H4 (cell line): Measurements from ENCODE around the gene NCOA4. TPM values are rescaled to one million over a fixed set of nuclear protein-coding genes. Genes with fewer than 3 reads are reported as not detected.
"Not testable (repeated sequence)": the region's sequence is repeated elsewhere in the genome, so short reads cannot be mapped to it uniquely, and the experiment has no call there.

Experiments used
- DNase-seq: peaks from one replicate; pipeline ENCODE4 v3.0.0-alpha.2; 2015; ENCODE audit warnings: low spot score
- total RNA-seq: library from RNA; depleted of rRNA; stranded (reverse); fragments of >200 nt; shearing (Covaris generic); gene quantifications from 2 replicates; pipeline ENCODE4 v1.2.3, GENCODE V29; 2014

NCOA4 gene
- total RNA-seq, 1 experiment from 2014 or later: 185 TPM

GRCh38 chr10:46052791-46053375 lies 22.5 kb upstream of the NCOA4 start:
- DNase-seq: no peak

DNA sequence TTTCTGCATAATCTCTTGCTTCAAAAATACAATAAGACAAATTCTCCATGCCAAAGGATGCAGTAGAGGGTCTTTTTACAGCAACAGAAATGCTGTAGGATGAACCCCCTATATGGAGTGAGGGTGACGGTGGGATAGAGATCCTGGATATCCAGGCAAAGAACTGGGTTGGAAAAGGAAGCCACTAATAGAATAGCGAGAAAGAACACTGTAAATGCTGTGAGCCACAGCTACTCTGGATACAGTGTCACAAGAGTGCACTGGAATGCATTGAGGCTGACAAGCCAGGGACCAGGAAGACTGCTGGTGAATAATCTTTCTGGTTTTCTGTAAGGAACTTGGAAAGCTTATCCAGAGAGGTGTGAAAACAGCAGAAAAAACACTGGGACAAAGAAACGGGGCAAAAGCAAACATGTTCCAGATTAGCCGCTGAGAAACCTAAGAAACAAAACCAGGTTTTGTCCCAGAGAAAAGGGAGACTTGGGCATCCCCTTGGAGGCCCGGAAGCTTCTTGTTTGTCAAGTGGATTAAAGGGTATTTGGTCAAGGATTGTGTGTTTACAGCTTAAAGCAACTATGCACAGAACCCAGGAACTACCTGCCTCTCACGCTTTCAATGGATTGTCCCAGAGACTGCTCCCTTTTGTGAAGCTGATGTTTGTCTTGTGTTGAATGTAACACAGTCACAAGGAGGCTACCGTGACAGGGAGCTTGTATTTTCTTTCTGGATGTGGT lies 21.8 kb upstream of the NCOA4 start:
- no peak for DNase-seq

- DNase-seq: no peak
Measured at GRCh38 chr10:46050941-46051623, 20.7 kb upstream of the NCOA4 start.

- DNase-seq: not testable (repeated sequence)
Measured at GRCh38 chr10:46049497-46049831, 19.0 kb upstream of the NCOA4 start.

DNA sequence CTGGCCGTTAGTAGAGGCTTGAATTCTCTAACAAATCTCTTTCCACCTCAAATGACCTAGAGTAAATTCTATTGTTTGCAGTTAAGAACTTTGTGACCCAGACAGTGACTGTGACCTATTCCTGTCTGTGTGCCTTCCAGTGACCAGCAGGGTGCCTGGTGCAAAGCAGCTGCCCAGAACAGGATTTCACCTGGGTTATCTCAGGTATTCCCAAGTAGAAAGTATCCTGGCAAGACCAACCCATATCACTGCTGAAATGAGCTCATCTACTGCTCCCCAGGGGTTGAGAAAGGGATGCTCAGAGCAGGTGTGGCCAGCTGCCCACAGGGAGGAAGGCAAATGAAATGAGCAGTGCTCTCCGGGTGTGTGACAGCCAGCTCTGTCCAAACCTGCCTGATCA lies 17.7 kb upstream of the NCOA4 start:
- no peak for DNase-seq

- no peak for DNase-seq
Measured at GRCh38 chr10:46046261-46046660, 15.8 kb upstream of the NCOA4 start, which contains the start of gene MSMB. Gene MSMB (minus strand): TSS chr10:46046269. CDS start chr10:46046237, 32 bp downstream.

- no peak for DNase-seq
Measured at GRCh38 chr10:46042527-46042926, 12.1 kb upstream of the NCOA4 start.

DNA sequence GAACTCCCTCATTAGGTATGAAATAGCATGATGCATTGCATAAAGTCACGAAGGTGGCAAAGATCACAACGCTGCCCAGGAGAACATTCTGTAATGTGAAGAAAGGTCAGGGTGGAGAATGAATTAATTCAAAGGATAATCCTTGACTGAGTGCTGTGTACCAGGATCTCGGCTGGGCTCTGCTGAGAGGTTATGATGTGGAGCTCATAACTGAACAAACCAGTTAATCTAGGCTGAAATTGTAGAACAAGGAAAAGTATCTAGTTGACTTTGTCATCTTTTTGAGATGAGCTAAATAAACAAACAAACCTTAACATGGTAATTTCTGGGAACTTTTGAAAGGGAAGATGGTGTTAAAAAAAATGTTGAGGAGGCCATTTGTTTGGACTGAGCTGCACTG lies 9.6 kb upstream of the NCOA4 start:
- DNase-seq: no peak

GRCh38 chr10:46037107-46037825 lies 6.8 kb upstream of the NCOA4 start:
- DNase-seq: no peak

DNA sequence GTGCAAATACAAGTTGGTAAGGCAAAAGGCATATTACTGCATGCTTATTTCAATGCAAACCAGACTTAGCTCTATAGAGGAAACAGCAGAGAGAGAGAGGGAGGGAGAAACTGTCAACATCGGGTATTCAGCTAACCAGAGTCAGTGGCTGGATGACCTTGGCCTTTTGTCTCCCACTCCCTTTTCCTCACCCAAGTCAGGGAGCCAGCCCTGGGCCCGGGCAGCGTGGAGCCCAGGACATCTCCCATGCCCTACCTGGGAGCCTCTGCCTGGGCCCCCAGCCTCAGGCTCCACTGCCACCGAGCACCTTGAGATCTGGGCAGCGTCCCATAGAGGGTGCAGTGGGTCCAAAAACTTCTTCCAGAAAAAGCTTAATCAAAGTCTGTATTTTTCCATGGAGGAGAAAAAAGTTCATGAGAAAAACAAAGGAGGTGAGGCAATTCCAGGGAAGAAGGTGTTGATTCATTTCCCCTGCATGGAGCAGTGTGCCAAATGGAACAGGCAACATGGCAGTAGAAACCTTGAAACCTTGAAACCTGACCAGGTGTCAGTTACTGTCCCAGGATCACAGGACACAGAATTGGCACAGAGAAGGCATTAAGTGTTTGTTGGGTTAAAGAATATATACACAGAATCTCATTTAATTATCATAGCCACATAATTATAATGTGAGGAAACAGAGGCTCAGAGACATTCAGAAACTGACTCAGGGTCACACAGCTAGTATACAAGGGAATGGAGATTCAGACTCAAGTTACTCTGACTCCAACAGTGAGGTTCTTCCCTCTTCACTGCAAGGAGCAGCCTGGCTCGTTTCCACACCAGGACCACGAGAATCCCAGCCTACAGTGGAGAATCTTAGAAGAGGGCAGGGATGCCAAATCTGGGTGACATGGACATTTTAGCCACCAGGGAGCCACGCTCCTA lies 5.8 kb upstream of the NCOA4 start:
- DNase-seq: no peak

GRCh38 chr10:46033602-46034011 lies 3.2 kb upstream of the NCOA4 start:
- peak; percentile 82 for DNase-seq

DNA sequence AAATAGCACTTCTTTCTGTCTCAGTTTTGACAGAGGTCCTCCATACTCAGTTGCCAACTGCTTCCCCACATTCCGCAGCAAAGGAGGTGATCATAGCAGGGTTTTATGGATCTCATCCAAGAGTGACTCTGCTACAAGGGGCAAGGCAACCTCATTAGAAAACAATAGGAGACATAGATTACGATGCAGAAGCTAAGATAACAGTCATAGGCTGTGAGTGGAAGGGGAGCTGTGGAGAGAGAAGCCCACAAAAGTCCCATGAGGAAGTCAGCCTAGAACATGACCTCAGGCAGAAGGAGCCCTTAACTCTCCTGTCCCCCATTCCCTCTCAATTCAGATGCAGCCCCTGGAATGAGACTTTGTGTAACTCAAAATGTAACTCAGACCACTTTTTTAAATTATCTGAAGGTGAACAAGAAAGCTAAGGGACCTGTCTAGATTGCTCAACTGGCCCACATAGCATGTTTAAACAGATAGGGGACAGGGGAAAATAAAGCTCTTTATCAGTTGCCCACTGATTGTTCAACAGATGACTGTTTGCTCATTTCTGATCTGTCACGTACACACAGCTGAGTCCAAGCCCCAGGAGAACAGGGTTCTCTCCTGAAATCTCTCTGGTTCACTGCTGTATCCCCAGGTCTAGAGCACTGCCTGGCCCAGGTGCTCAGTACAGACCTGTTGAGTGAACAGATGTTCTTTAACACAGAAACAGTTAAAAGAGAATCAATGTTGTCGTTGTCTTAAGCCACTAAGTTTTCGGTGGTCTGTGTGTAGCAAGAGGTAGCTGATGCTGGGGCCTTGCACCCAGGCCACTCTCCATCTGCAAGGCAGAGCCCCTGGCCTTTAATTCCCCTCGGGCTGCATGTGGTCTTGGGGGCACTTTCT lies 1.5 kb upstream of the NCOA4 start:
- DNase-seq: no peak

DNA sequence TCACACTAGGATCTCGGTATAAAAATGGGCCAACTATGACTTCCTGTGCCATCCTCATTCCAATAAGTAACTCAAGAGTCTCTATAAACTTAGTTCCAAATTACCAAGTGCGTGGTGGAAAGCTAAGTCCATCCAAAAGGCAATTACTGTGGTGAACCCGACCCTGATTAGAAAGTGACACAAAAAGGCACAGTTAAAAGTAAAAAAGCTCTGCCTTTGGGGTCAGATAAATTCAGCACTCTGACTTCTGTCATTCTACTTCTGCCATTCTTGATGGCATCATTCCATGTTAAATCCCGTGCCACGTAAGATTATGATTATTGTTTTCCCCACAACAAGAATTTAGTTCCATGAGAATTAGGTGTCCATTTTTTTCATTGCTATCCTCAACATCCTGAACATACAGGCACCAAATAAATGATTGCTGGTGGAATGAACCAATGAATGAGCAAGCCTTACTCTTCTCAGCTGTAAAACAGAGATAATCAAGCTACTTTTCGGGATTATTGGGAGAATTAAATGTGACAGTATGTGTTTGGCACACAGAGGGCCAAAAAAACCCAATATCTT lies 877 bp downstream of the NCOA4 start:
- no peak for DNase-seq

DNA sequence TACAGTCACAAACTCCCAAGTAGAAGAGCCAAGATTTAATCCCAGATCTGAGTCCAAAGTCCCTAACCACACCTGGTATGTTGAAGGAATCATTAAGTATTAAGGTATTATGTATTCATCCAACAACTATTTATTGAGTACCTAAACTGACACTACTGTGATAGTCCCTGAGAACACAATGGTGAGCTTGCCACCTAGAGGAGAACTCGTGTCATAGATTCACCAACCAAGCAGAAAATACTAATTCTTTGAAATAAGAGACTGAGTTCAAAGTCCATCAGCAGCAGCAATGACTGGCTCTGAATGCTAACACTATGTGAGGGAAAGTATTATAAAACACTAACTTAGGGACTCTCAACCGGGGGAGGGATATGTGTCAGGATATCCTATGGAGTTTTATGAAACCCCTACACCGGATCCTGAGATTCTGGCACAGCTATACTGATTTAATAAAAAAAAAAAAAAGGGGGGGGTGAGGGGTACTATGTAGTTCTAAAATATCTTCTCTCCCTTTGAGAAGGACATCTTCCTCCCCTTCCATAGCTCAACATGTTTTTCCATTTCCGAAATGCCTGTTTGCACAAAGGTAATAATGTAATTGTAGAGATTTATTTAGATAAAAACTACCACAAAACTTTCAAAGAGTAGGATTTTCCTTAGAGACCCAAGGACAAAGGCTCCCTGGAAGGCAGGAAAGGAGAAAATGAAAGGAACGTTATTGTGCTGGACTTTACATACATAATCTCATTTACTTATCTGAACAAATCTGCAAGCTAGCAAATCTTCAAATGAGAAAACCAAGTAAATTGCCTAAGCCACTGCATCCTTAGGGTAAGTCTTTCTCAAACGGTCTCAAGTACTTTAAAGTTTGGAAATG lies 1.6 kb downstream of the NCOA4 start:
- peak; percentile 72 for DNase-seq

GRCh38 chr10:46026106-46026505 lies 4.3 kb downstream of the NCOA4 start:
- DNase-seq: no peak

- DNase-seq: no peak
Measured at GRCh38 chr10:46025406-46025805, 5.0 kb downstream of the NCOA4 start.

- no peak for DNase-seq
Measured at GRCh38 chr10:46024948-46025347, 5.5 kb downstream of the NCOA4 start.

DNA sequence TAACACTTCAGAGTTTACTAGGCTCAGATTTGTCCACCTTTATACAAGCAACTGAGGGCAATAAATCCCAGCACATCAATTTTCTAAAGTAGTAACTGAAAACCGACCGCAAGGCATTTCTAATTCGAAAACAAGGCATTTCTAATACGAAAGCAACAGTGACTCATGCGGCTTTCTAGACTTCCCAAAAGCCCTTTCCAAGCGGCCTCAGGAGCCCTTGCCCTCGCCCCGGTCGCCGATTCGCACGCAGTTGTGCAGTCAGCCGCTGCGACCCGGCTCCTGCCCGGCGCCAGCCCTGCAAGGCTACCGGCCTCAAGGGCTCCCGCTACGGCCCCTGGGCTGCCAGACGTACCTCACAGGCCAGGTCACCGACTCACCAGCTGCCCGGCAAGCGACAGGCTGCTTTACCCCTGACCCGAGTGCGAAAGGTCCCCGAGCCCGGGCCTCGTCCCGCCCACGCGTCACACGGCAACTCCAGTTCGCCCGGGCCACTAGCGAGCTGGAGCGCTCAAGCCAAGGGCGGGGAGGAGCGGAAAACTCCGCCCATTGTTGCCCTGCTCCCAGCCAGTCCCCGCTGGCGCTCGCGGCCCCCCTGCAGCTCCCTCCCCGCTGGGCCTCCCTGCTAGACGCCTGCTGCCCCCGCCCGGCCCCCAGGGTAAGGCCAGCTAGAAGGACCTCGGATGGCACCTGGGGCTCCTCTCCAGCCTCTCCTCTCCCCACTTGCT lies 7.3 kb downstream of the NCOA4 start:
- peak; percentile 90 for DNase-seq
